GM12892 (cell line): ENCODE results near the gene FAF1.

Experiments
- POLR2A ChIP-seq: IDR thresholded peaks from 2 replicates; pipeline ENCODE4 v1.6.1; 2011; ENCODE audit warnings: low read depth, low read length, control low read depth
- POLR2AphosphoS5 ChIP-seq: IDR thresholded peaks from 2 replicates; pipeline ENCODE4 v1.6.1; 2011; ENCODE audit warnings: low read depth, low read length, control low read depth

DNA sequence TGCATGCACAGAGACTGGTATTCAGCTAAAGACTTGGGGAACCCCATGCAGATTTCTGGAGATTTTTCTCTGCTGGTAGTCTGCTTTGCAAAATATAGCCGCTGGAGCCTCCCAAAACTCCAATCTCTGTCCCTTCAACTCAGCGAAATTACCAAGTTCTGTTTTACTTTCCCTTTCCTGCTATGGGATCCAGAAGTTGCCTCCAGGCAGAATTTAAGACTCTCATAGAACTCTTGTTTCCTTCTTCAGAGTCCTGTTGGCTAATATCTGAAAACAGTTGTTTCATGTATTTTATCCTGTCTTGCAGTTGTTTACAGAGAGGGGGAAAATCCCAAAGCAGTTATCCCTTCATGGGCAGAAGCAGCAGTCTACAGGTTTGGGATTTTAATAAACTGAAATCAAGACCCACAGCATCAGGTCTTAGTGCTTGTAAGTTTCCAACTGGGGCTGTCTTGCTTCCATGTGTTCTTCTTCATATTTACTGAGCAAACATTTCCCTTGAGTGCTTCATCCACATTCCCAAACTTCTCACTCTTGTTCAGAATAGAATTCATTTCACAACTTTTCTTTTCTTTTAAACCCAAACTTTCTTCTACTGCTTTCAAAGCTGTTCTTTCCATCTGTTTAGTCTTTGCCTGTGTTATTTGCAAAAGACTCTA, 315.5 kb downstream of the FAF1 start:
- no peak for TF ChIP-seq POLR2A
- no peak for TF ChIP-seq POLR2AphosphoS5
